GM21447 (cell line): ENCODE data around the gene COL5A3.
"Not testable (repeated sequence)": the region's sequence is repeated elsewhere in the genome, so short reads cannot be mapped to it uniquely, and the experiment has no call there.

ENCODE experiments used
- ATAC-seq: cut with Tn5 transposase; IDR thresholded peaks from one replicate; pipeline ENCODE4 v1.9.1; 2021; ENCODE audit not compliant: unreplicated experiment

The COL5A3 gene

DNA sequence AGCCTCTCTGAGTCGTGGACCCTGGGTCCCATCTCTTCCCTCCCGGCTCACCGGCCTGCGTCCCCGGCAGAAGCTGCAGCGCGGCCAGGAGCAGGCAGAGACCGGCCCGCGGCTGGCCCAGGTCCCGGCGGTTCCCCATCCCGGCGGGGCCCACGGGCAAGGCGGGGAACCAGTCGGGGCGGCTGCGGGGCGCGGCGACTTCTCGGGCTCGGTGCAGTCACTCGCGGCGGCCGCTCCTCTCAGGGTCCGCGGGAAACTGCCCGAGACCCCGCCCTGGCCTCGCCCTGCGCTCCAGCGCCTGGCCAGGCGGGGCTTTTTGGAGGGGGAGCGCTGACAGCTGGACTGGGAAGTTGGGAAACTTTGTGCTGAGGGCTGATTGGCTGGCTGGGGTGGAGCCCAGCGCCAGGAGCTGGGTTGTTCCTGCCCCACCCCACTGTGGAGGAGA, at the start of gene COL5A3:
Gene COL5A3, minus strand, starts transcription at position 258 of the 445 bp plus-strand sequence. Its CDS starts 119 bp downstream, at position 139.
- ATAC-seq = no peak

DNA sequence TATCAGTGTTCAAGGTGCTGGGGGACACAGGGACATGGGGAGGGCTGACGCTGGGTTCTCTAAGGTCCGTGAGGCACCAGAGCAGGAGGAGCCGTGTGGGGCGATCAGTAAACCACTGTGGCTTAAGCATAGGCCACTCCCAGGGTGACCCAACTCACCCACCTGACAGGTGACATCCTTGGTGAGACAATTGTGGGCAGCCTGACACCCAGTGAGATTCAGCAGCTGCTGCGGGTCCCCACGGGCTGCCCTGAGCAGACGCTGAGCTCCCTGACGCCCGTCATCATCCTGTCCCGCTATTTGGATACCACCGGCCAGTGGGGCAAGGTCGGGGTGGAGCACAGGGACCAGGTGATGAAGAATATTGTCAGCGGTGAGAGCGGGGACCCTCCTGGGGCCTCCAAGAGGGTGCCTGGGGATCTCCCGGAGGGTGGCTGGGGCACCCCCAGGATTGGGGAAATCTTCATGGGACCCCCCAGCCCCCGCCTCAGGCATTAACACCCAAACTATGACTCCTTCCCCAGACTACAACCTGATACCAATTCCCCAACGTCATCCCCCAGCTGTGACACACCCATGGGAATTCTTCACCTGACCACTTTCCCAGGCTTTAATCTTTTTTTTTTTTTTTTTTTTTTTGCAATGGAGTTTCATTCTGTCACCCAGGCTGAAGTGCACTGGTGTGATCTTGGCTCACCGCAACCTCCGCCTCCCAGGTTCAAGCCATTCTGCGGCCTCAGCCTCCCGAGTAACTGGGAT, 42.5 kb upstream of the COL5A3 start:
- no peak for ATAC-seq

DNA sequence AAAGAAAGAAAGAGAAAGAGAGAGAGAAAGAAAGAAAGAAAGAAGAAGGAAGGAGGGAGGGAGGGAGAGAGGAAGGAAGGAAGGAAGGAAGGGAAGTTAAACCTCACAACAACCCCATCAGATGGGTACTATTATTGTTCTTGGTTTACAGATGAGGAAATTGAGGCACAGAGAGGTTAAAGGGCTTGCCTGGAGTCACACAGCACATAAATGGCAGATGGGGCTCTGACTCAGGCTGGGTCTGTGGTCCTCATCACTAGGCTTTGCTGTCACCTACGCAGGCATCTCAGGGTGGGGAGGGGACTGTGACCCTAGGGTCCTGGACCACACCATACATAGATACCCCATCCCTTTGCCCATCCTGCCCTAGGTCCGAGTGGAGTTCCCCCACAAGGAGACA, 39.3 kb upstream of the COL5A3 start:
- ATAC-seq = no peak

DNA sequence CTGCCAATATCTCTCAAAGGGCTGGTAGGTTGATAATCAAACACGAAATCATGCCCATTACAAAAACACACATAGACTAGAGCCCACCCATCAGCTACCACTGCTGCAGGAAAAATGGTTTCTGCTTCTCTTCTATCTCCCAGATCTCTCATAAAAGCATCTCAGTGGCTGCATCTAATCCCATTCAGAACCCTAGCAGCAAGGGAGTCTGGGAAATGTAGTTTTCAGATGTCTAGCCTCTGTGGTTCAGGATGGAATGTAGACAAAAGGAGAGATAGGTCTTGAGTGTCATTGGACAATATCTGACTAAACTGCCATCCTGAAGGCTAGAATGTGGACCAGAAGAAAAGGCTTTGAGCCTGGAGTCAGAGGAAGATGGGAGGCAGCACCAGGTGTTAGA, 35.1 kb upstream of the COL5A3 start:
- no peak for ATAC-seq

DNA sequence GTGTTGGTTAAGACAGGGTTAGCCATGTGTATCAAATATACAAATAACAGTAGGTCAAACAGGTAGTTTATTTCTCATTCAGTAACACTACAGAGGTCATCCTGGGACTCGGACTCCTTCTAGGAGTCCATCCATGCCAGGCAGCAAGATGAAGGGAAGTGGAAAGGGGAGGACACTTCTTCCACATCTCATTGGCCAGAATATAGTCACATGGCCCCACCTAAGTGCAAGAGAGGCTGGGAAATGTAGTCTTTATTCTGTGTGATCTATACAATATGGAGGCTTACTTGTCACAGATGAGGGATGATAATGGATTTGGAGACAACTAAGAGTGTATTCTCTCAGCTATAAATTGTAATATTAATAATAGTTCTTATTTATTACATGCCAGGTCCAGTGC, 34.1 kb upstream of the COL5A3 start:
- ATAC-seq = no peak

DNA sequence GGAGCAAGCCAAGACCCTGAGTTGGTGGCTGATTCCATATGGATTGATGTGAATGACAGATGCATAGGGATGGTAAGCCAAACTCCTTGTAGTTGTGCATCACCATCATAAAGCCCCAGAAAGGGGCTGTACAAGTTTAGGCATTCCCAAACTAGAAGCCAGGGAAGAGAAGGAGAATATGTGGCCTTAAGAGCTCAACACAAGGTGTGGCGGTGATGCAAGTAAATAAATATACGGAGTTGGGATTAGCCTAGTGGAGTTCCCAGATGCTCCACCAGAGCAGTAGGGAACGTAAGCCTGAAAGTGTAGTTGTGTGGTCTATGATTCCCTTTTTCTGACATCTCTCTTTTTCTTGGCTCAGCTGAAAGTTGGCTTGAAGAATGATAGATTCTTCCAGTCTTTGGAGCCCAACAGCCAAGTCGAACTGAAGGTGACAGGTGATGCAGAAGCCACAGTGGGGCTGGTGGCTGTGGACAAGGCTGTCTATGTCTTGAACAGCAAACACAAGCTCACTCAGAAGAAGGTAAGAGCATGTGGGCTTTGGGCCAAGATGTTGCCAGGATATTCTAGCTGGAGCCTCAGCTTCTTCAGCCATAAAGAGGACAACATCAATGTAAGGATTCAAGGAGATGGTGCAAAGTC, 33.1 kb upstream of the COL5A3 start:
- ATAC-seq = no peak

DNA sequence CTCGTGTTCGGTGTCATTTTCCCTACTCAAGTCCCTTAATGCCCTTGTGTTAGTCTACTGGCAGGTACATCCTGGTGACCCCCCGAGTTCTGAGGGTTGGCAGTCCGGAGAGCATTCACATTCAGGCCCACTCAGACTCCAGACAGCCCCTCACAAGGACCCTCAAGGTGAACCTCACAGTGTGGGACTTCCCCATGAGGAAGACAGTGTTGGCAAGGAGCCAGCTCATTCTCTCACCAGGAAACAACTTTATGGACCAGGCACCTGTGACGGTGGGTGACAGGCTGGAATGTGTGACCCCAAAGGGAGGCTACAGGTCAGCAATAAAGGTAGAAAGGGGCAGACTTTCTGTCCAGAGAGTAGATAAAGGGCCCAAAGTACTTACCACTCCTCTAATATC, 27.5 kb upstream of the COL5A3 start:
- no peak for ATAC-seq

DNA sequence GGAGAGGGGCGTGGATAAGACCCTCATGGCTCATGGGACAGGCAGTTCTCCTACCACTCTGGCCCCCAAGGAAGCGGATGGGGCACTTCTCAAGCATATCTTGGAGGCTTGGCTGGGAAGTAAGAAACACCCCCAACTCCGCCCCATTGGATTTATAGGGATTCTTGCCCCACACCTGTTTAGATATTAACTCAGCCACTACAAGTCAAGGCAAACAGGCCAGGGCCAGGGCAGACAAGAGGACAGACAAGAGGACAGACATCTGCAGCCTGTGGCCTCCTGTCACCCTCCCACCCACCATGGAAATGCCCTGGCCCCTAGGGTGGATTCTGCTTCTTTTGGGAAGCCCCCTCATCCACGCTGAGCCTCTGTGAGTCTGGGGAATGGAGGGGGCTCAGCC, 27.1 kb upstream of the COL5A3 start:
- ATAC-seq = no peak

DNA sequence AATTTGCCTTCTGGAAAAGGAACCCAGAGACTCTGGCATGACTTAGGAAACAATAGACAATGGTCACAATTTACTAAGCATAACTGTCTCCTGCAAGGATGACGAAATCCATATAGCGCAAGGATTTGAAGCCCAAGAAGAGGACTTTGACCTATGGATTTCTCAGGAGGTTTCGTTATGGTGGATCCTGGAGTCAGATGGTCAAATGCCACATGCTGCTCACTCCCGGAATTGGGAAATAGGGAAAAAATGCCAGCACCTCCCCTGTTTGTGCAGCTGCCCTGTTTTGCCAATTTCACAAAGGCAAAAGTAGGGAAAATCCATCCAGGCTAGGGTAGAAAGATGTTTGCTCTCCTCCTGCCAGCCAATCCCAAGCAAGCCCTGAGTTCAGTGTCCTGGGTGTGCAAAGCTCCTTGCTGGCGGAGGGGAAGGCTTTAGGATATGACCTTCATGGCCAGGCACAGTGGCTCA, 26.3 kb upstream of the COL5A3 start:
- no peak for ATAC-seq

DNA sequence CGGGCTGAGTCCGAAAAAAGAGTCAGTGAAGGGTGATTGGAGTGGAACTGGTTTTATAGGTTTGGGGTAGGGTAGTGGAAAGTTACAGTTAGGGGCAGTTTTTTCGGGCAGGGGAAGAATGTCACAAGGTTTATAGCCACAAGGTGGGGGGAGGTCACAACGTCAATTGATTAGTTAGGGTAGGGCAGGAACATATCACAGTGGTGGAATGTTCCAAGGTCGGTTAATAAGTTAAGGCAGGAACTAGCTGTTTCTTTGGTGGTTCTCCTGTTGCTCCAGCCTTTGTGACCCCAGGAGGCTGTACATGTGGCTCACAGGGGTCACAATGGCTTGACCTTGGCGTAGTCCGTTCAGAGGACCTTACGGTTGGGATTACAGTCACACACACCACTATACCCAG, 23.3 kb upstream of the COL5A3 start:
- ATAC-seq = no peak

DNA sequence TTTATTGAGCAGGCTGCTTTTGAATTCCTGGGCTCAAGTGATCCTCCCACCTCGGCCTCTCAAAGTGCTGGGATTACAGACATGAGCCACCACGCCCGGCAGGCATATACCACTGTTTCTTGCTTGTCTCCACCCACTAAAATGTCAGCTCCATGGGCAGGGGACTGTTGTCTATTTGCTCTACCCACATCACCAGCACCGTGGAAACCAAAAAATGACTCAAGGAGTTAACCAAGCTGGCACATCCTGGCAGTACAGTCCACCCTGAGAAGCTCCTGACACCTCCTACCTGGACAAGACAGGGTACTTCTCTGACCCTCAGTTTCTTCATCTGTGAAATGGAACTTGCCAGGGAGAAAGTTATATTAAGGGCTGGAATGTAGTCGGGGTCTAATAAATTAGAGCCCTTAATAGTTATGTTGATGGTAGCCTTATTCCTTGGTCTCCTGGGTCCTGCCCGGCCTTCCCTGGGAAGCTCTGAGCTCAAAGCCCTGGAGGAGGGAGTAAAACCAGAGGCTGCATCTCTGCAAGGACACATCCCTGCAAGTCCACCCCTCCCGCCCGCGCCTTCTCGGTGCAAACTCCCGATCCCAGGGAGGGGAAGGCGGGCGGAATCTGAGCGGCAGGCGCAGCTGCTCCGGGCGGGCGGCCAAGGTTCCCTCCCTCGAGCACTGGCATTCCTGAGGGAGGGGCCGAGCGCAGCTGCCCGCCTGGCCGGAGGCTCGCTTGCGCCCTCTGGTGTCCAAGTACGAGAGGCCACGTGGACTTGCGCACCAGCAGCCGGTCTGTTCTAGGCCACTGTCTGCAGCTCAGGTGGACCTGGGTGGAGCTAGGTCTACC, 17.1 kb upstream of the COL5A3 start:
- ATAC-seq = no peak

DNA sequence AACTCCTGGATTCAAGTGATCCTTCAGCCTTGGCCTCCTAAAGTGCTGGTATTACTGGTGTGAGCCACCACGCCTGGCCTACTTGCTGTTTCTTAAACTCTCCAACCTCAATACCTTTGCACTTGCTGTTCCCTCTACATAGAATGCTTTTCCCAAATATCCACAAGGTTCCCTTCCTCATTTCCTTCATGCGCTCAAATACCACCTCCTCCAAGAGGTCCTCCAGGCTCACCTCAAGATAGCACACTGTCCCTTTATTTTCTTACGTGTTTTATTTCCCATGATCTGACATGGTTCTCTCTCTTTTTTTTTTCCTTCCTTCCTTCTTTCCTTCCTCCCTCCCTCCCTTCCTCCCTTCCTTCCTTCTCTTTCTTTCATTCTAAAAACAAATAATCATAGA, 16.4 kb upstream of the COL5A3 start:
- ATAC-seq = no peak

DNA sequence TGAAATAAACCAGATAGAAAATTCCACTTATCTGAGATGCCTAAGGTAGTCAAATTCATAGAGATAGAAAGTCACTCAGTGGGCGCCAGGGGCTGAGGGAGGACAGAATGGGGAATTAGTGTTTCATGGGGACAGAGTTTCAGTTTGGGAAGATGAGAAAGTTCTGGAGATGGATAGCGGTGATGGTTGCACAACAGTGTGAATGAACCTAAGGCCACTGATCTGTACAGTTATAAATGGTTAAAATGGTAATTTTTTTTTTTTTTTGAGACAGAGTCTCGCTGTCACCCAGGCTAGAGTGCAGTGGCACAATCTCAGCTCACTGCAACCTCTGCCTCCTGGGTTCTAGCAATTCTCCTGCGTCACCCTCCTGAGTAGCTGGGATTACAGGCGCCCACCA, 12.8 kb upstream of the COL5A3 start:
- not testable (repeated sequence) for ATAC-seq

DNA sequence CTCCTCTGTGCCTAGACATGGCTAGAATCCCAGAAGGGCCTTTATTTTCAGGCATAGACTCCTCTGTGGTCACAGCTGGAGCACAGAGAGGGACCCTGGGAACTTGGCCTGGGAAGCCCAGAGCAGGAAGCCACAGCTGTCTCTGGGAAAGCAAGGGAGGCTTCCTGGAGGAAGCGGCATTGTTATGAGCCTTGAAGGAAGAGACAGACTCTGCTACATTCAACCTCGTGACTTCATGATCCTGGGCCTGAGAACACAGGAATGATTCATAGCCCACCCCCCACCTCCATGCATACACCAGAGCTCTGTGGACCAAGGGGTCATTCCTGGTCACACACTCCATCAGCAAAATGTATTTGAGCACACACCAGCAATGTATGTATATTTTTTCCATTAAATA, 11.6 kb upstream of the COL5A3 start:
- ATAC-seq = no peak

DNA sequence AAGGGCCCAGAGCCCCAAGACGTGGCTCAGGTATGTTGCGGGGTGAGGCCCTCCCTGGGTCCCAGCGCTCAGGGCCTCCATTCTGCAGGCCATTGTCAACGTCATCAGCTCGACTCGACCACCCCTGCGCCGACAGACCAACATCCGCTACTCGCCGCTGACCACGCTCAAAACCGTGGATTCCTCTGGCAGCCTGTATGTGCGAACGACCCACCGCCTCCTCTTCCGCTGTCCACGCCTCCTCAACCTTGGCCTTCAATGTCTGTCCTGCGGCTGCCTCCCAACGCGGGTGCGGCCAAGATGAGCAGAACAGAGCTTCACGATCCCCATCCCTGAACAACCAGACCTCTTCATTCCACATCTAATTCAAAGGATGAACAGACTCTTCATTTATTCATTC, 11.1 kb upstream of the COL5A3 start:
- no peak for ATAC-seq

DNA sequence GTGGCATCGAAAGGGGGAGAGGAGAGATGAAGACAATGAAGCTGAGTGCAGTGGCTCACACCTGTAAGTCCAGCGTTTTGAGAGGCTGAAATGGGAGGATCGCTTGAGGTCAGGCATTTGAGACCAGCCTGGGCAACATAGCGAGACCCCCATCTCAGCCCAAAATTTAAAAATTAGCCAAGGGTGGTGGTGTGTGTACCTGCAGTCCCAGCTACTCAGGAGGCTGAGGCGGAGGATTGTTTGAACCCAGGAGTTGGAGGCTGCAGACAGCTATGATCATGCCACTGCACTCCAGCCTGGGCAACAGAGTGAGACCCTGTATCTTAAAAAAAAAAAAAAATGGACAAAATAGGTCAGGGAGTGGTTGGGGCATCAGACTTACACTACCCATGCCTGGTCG, 10.5 kb upstream of the COL5A3 start:
- no peak for ATAC-seq

DNA sequence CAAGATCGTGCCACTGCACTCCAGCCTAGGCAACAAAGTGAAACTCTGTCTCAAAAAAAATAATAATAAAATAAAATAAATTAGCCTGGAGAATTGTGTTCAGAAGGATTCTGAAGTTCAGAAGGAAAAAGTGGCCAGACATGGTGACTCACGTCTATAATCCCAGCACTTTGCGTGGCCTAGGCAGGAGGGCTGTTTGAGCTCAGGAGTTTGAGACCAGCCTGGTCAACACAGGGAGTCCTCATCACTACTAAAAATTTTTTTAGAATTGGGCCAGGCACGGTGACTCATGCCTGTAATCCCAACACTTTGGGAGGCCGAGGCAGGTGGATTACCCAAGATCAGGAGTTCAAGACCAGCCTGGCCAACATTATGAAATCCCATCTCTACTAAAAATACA, 8.9 kb upstream of the COL5A3 start:
- ATAC-seq = no peak

DNA sequence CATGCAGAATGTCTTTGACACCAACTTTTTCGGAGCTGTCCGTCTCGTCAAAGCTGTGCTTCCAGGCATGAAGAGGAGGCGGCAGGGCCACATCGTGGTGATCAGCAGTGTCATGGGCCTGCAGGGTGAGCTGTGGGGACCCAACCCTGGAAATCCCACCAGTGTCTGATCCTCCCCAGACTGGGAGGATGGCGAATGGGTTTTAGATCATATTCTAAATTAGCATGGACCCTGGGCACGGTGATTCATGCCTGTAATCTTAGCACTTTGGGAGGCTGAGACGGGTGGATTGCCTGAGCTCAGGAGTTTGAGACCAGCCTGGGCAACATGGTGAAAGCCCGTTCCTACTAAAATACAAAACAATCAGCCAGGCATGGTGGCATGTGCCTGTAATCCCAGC, 8.5 kb upstream of the COL5A3 start:
- ATAC-seq = no peak

DNA sequence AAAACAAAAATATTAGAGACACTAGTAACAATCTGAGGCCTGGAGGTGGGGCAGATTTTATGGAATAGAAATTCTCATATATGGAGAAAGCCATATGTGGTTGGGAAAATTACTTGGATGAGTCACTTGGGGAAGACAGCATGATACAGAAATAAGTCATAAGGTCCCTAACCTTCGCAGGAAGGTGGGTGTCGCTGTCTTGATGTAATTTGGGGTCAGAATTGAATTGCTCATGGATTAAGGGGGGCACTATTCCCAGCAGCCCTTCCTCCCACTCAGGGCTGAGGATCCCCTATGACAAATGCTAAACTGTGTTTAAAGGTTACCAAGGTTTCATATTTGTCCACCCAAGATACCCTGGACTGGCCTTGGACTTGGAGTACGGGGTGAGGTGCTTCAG, 8.0 kb upstream of the COL5A3 start:
- no peak for ATAC-seq

DNA sequence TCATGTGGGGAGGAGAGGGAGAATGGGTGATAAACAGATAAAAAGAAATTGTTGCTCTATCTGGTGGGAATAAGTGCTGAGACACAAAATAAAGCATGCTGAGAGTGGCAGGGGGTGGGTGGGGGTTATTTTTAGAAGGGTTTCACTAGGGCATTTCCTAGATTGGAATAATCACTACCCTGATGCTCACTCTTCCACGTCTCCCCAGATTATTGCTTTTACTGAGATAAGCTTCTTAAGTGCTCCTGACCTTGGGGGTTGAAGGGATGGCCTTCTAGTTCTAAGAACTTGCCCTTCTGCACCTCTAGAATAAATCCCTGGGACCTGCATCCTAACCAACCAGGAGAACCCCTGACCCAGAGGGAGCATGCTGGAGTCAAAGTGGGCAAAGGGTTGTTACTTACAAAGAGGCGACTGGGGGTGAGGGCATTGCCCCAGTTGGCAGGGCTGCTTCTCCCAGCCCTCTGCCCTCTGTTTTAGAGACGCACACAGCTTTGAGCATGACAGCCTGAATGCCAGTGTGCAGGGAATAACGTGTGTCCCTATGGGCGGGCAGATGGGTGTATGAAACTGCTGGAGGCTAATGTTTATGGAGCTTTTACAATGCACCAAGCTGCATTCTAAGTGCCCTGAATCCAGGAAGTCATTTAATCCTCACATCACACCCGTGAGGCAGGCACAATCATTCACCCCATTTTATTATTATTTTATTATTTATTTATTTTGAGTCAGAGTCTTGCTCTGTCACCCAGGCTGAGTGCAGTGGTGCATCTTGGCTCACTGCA, 3.7 kb upstream of the COL5A3 start:
- no peak for ATAC-seq

DNA sequence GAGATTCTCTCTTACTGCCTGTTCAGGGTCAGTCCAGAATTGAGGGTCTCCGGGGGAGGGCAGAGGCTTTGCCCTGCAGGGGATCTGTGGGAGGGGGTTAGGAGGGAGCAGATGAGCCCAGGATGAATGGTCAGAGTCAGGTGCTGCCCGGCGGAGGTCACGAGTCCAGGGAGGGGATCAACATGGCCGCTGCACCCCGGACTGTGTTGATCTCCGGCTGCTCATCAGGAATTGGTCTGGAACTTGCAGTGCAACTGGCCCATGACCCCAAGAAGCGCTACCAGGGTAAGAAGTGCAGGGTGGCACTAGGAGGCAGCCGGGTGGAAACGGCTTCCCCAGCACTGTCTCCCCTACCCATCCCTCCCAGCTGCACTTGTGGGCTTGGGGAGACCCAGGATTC, 3.0 kb upstream of the COL5A3 start, which contains the start of gene RDH8:
Gene RDH8, plus strand, starts transcription at position 168 of the 400 bp plus-strand sequence. Its CDS starts 15 bp downstream, at position 183.
- no peak for ATAC-seq
